G401 (cell line): ENCODE data around the gene SLC39A3. TPM values are rescaled to one million over a fixed set of nuclear protein-coding genes. Genes with fewer than 3 reads are reported as not detected.

Source experiments
- DNase-seq: peaks from one replicate; pipeline ENCODE4 v3.0.0-alpha.2; 2015; ENCODE audit warnings: low spot score
- in situ Hi-C: cut with HindIII; loops from 2 replicates; pipeline ENCODE4 v1.10.0; 2016; ENCODE audit warnings: low sequenced_read_pairs, mixed read lengths
- total RNA-seq: library from RNA; depleted of rRNA; stranded (reverse); fragments of >200 nt; shearing (Covaris generic); gene quantifications from 2 replicates; pipeline ENCODE4 v1.2.3, GENCODE V29; 2014; rRNA removed

SLC39A3 gene
- total RNA-seq, 1 experiment from 2014 or later: 61.7 TPM

DNA sequence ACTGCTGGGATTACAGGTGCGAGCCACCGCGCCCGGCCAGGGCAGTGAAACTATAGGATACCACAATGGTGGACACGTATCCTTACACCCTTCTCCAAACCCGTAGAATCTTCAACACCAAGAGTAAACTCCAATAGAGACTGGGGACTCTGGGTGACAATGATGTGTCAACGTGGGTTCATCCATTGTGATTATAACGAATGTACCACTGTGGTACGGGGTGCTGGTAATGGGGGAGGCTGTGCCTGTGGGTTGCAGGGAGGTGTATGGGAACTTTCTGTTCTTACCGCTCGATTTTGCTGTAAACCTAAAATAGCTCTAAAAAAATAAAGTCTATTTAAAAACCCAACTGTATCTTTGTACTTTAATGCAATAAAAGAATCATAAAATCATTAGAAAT, 49.0 kb downstream of the SLC39A3 start:
- DNase-seq: no peak
- in situ Hi-C loops: no loop called here

- no peak for DNase-seq
- in situ Hi-C loops: no loop called here
These were observed 53.5 kb downstream of the SLC39A3 start for GRCh38 chr19:2686360-2686759.

- in situ Hi-C loops: no loop called here
- DNase-seq: no peak
These were observed 54.6 kb downstream of the SLC39A3 start for GRCh38 chr19:2685204-2685704.

DNA sequence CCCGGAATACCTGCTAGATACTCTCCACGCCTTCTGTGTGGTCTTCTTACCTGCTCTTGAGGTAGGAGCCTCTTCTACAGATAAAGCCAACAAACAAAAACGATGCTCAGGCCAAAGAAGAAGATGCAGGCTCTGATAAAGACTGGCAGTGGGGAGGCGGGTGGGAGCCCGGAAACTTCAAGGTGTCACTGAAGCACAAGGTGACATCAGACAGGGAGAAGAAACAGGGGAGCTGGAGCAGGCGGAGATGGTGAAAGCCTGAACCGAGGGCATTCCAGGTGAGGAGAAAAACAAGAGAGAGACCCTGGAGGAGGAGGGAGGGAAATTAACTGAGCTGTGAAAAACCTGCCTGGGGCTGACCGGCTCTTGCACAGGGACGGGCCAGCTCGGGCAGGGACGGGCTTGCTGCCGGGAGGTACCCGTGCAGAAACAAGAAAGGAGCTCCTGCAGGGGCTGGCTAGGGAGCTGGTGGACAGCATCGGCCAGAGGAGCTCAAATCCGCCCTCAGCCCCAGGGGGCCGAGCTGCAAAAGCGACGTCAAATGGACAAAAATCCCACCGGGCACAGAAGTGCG, 56.3 kb downstream of the SLC39A3 start:
- DNase-seq: no peak
- in situ Hi-C loops: no loop called here

Other genes with a start within 250 kb of the SLC39A3 start
- 7.3 and 9.2 TPM in 2 replicates for gene GNG7, start 37.3 kb downstream of the SLC39A3 start, total RNA-seq
- 13.5 and 13.7 TPM in 2 replicates for gene DIRAS1, start 18.6 kb downstream of the SLC39A3 start, total RNA-seq
- gene SGTA, start 43.3 kb upstream of the SLC39A3 start, total RNA-seq: 133 and 143 TPM in 2 replicates
- gene THOP1, start 45.5 kb upstream of the SLC39A3 start, total RNA-seq: 278 and 385 TPM in 2 replicates
- gene ZNF554, start 79.9 kb upstream of the SLC39A3 start, total RNA-seq: 4.1 and 6.1 TPM in 2 replicates
- gene ZNF555, start 101.5 kb upstream of the SLC39A3 start, total RNA-seq: 5.3 and 19.0 TPM in 2 replicates
- 0.25 and 0.31 TPM in 2 replicates for gene ZNF556, start 127.3 kb upstream of the SLC39A3 start, total RNA-seq
- gene ZNF57, start 160.9 kb upstream of the SLC39A3 start, total RNA-seq: 12.0 and 20.8 TPM in 2 replicates
- gene ZNF77, start 205.0 kb upstream of the SLC39A3 start, total RNA-seq: 6.5 and 7.1 TPM in 2 replicates
- 2.7 and 10.4 TPM in 2 replicates for gene TLE6, start 237.5 kb upstream of the SLC39A3 start, total RNA-seq